HepG2 (cell line): ENCODE data around the gene VAMP2. TPM values are rescaled to one million over a fixed set of nuclear protein-coding genes. Genes with fewer than 3 reads are reported as not detected.

Experiments used
- DRAP1 ChIP-seq: IDR thresholded peaks from 2 replicates; pipeline ENCODE4 v1.6.1; 2016; ENCODE audit warnings: missing genetic modification reagents, missing compliant biosample characterization
- FUBP1 ChIP-seq: sonication (generic); formaldehyde crosslinking; IDR thresholded peaks from 2 replicates; pipeline ENCODE4 v1.5.1; 2020; ENCODE audit warnings: missing genetic modification reagents, mild to moderate bottlenecking, borderline replicate concordance
- MIER3 ChIP-seq: IDR thresholded peaks from 2 replicates; pipeline ENCODE4 v1.6.1; 2016; ENCODE audit warnings: missing compliant biosample characterization, borderline replicate concordance
- MLLT10 ChIP-seq: sonication (generic); formaldehyde crosslinking; IDR thresholded peaks from 2 replicates; pipeline ENCODE4 v1.4.0; 2020; ENCODE audit warnings: missing genetic modification reagents
- MXD1 ChIP-seq: sonication (generic); formaldehyde crosslinking; IDR thresholded peaks from 2 replicates; pipeline ENCODE4 v1.4.0; 2020; ENCODE audit warnings: mild to moderate bottlenecking, missing genetic modification reagents
- MYC ChIP-seq: sonication (generic); formaldehyde crosslinking; IDR thresholded peaks from 2 replicates; pipeline ENCODE4 v1.9.0; 2021; ENCODE audit warnings: missing genetic modification reagents, borderline replicate concordance
- PRMT3 ChIP-seq: sonication (generic); formaldehyde crosslinking; IDR thresholded peaks from 2 replicates; pipeline ENCODE4 v1.8.1; 2022; ENCODE audit warnings: low read depth, mild to moderate bottlenecking, moderate library complexity, missing genetic modification reagents, borderline replicate concordance
- PTBP1 ChIP-seq: fragments of 200-400 bp; formaldehyde crosslinking; IDR thresholded peaks from 2 replicates; pipeline ENCODE4 v1.6.1; 2018; ENCODE audit warnings: low read length, low read depth; ENCODE audit not compliant: poor library complexity, severe bottlenecking
- RCOR2 ChIP-seq: IDR thresholded peaks from 2 replicates; pipeline ENCODE4 v1.6.1; 2016; ENCODE audit warnings: missing biosample characterization, missing genetic modification reagents
- SAP130 ChIP-seq: IDR thresholded peaks from 2 replicates; pipeline ENCODE4 v1.6.1; 2016; ENCODE audit warnings: low read depth
- SNAI1 ChIP-seq: sonication (generic); formaldehyde crosslinking; IDR thresholded peaks from 2 replicates; pipeline ENCODE4 v1.5.0; 2020; ENCODE audit warnings: mild to moderate bottlenecking, missing genetic modification reagents, borderline replicate concordance
- ZNF280D ChIP-seq: sonication (generic); formaldehyde crosslinking; IDR thresholded peaks from 2 replicates; pipeline ENCODE4 v1.5.1; 2020; ENCODE audit warnings: mild to moderate bottlenecking, missing genetic modification reagents
- ZNF382 ChIP-seq: sonication (generic); formaldehyde crosslinking; IDR thresholded peaks from 2 replicates; pipeline ENCODE4 v1.5.0; 2020; ENCODE audit warnings: missing genetic modification reagents, mild to moderate bottlenecking, borderline replicate concordance
- ZNF639 ChIP-seq: conservative IDR thresholded peaks from 2 replicates; pipeline ENCODE4 v1.6.1; 2018; ENCODE audit warnings: missing genetic modification reagents
- ZNF644 ChIP-seq: IDR thresholded peaks from 2 replicates; pipeline ENCODE4 v1.6.1; 2016; ENCODE audit warnings: low read depth
- ZNF670 ChIP-seq: sonication (generic); formaldehyde crosslinking; IDR thresholded peaks from 2 replicates; pipeline ENCODE4 v1.8.0; 2022; ENCODE audit warnings: mild to moderate bottlenecking, missing genetic modification reagents, borderline replicate concordance
- ZNF672 ChIP-seq: sonication (generic); formaldehyde crosslinking; IDR thresholded peaks from 2 replicates; pipeline ENCODE4 v1.8.1; 2022; ENCODE audit warnings: missing genetic modification reagents
- ZNF704 ChIP-seq: sonication (generic); formaldehyde crosslinking; IDR thresholded peaks from 2 replicates; pipeline ENCODE4 v1.8.1; 2023; ENCODE audit warnings: mild to moderate bottlenecking, inconsistent platforms, moderate library complexity, missing genetic modification reagents, borderline replicate concordance
- polyA plus RNA-seq, 8 experiments: library from polyadenylated mRNA; depleted of rRNA in 3 of 8; stranded (reverse) in 7 of 8; unstranded in 1 of 8; fragments of >200 nt; fragmentation: Illumina TruSeq in 4 of 8; extraction: Trizol in 4 of 8; gene quantifications; 2 replicates each; pipeline versions ENCODE4 v1.2.1 to v1.2.3, GENCODE V29; 2011 to 2016; ENCODE audit warnings: low read depth in 4 of 8, missing spikeins in 1 of 8, mixed read lengths in 1 of 8; ENCODE audit not compliant: insufficient read depth in 1 of 8
- total RNA-seq, 5 experiments: library from RNA; depleted of rRNA; stranded (reverse); fragments of >200 nt; fragmentation: Illumina TruSeq; extraction: Trizol; gene quantifications; 2 replicates each; pipeline ENCODE4 v1.2.3, GENCODE V29; 2016; ENCODE audit warnings: low read depth in 1 of 5

The VAMP2 gene
- total and polyA plus RNA-seq, 2 of the 13 experiments (the other 11 are each of a cell fraction or from before 2014, with no cell fraction given) = 3.9 to 17.2 TPM

- TF ChIP-seq DRAP1 (CRISPR knock-in tag) (no peak), MXD1 (no peak; the same call in 1 of the 2 replicates), ZNF672 (CRISPR knock-in tag) (no peak), MIER3 (CRISPR knock-in tag) (no peak), MLLT10 (CRISPR knock-in tag) (no peak), ZNF704 (no peak), RCOR2 (no peak), ZNF670 (no peak), FUBP1 (CRISPR knock-in tag) (no peak), PTBP1 (no peak), ZNF644 (no peak), PRMT3 (CRISPR knock-in tag) (no peak), SNAI1 (CRISPR knock-in tag) (no peak), ZNF280D (CRISPR knock-in tag) (0 out of 2 replicates have a peak, but pooled peaks have one; percentile 2), ZNF639 (CRISPR knock-in tag) (no peak), ZNF382 (CRISPR knock-in tag) (no peak), SAP130 (CRISPR knock-in tag) (peak; percentile 93), MYC (CRISPR knock-in tag) (no peak; the same call in 1 of the 2 replicates)
Measured at GRCh38 chr17:8176197-8176940, 13.6 kb upstream of the VAMP2 start, which contains the start of gene TMEM107 (continued).
